Right lobe of liver (tissue), 4 donors: ENCODE data around the gene PACS2.

Experiments
- CTCF ChIP-seq, 4 donors: fragments of 200-600 bp in 3 of 4; fragments of 450-650 bp in 1 of 4; IDR thresholded peaks; one replicate each; pipeline versions ENCODE4 v1.5.1 to v1.8.0; 2016 to 2022; ENCODE audit warnings: antibody characterized with exemption in 4 of 4, mild to moderate bottlenecking in 2 of 4
- POLR2A ChIP-seq: fragments of 450-650 bp; IDR thresholded peaks from one replicate; pipeline ENCODE4 v1.6.1; 2017; ENCODE audit warnings: antibody characterized with exemption, mild to moderate bottlenecking
- donor health status: DM: no; HTN: no; CAD: no.
- donor health status: DM: no; HTN: no; CAD: no.
- donor health status: DM: no; HTN: yes; CAD: no.

- TF ChIP-seq CTCF (IDR thresholded peaks at IDR 0.05) = no peak
- no peak for TF ChIP-seq POLR2A
Measured at GRCh38 chr14:105336477-105337287, 22.1 kb downstream of the PACS2 start.
